ENCODE data around the gene TFEB. TPM values are rescaled to one million over a fixed set of nuclear protein-coding genes. Genes with fewer than 3 reads are reported as not detected.

The TFEB gene
- total RNA-seq, 3 donors from 2014 or later: 15.7 to 20.6 (median 18.4) TPM

DNA sequence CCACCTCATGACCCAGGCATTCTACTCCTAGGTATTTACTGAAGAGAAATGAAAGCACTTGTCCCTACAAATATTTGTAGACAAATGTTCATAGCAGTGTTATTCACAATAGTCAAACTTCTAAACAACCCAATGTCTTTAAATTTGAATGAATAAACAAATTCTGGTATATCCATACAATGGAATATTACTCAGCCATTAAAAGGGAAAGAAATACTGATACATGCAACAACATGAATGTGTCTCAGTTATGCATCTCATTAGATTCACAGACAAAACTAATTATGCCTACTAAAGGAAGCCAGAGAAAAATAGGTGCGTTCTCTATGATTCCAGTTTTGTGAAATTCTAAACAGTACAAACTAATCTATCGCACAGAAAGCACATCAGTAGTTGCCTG, 66.4 kb downstream of the TFEB start:
- Histone ChIP-seq H3K27me3 (no peaks in the 10 kb centered on the region), H3K36me3 (no peaks in the 10 kb centered on the region), H3K9me3 (peaks cover 0 to 3% of the 10 kb centered on the region in 2 donors), H3K4me3 (no peak overlapping the region), H3K27ac (no peak overlapping the region), H3K4me1 (no peaks in the 10 kb centered on the region)
- intact Hi-C loops (cut with DNase I; ENCODE audit: low total_unique reads): no loop called here
- TF ChIP-seq POLR2A (IDR thresholded peaks at IDR 0.05) (no peak), POLR2AphosphoS5 (IDR thresholded peaks at IDR 0.05) (no peak)
- TF ChIP-seq, protein P1, sequence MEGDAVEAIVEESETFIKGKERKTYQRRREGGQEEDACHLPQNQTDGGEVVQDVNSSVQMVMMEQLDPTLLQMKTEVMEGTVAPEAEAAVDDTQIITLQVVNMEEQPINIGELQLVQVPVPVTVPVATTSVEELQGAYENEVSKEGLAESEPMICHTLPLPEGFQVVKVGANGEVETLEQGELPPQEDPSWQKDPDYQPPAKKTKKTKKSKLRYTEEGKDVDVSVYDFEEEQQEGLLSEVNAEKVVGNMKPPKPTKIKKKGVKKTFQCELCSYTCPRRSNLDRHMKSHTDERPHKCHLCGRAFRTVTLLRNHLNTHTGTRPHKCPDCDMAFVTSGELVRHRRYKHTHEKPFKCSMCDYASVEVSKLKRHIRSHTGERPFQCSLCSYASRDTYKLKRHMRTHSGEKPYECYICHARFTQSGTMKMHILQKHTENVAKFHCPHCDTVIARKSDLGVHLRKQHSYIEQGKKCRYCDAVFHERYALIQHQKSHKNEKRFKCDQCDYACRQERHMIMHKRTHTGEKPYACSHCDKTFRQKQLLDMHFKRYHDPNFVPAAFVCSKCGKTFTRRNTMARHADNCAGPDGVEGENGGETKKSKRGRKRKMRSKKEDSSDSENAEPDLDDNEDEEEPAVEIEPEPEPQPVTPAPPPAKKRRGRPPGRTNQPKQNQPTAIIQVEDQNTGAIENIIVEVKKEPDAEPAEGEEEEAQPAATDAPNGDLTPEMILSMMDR (IDR thresholded peaks at IDR 0.05): no peak
- DNase-seq (ENCODE audit: low spot score in 2 of 2): no peak

DNA sequence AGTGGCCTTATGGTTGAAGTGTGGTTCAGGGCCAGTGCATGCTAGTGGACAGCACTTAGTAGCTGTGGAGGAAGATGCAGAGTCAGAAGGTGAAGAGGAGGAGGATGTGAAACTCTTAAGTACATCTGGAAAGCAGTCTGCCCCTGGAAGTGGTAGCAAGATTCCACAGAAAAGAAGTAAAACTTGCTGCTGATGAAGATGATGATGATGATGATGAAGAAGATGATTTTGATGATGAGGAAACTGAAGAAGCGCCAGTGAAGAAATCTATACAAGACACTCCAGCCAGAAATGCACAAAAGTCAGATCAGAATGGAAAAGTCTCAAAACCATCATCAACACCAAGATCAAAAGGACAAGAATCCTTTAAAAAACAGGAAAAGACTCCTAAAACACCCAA, 68.2 kb downstream of the TFEB start:
- Histone ChIP-seq H3K27ac (no peak overlapping the region), H3K4me1 (no peaks in the 10 kb centered on the region), H3K9me3 (peaks cover 0 to 3% of the 10 kb centered on the region in 2 donors), H3K27me3 (no peaks in the 10 kb centered on the region), H3K4me3 (no peak overlapping the region), H3K36me3 (no peaks in the 10 kb centered on the region)
- intact Hi-C loops (cut with DNase I; ENCODE audit: low total_unique reads): no loop called here
- TF ChIP-seq POLR2AphosphoS5 (IDR thresholded peaks at IDR 0.05) (no peak), POLR2A (IDR thresholded peaks at IDR 0.05) (no peak)
- TF ChIP-seq, protein P1 (IDR thresholded peaks at IDR 0.05): no peak
- no peak for DNase-seq (ENCODE audit: low spot score in 2 of 2)

DNA sequence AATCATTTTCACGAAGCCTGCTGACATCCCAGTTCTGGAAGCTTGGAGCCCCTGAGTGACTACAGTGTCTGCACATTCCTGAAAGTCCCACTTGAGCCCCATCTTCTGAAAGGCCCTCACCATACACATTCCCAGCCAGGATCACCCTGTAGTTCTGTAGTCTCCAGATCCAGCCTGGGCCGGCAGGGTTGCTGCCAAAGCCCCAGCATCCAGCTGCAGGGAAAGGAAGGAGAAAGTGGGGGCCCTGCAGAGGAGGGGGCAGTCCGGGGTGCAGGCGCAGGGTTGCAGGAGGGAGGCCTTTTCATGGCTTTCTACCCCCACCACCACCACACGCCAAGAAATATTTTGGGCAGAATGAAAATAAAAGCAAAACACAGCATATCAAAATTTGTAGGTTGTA, 71.1 kb downstream of the TFEB start:
- Histone ChIP-seq H3K36me3 (no peaks in the 10 kb centered on the region), H3K27me3 (peaks cover 0 to 3% of the 10 kb centered on the region in 2 donors), H3K27ac (no peak overlapping the region), H3K4me3 (no peak overlapping the region), H3K9me3 (peaks cover 0 to 3% of the 10 kb centered on the region in 2 donors), H3K4me1 (no peaks in the 10 kb centered on the region)
- DNase-seq (ENCODE audit: low spot score in 2 of 2): no peak
- intact Hi-C loops (cut with DNase I; ENCODE audit: low total_unique reads): no loop called here
- TF ChIP-seq POLR2AphosphoS5 (IDR thresholded peaks at IDR 0.05): no peak
- TF ChIP-seq, protein P1 (IDR thresholded peaks at IDR 0.05): no peak
- no peak for TF ChIP-seq POLR2A (IDR thresholded peaks at IDR 0.05)

DNA sequence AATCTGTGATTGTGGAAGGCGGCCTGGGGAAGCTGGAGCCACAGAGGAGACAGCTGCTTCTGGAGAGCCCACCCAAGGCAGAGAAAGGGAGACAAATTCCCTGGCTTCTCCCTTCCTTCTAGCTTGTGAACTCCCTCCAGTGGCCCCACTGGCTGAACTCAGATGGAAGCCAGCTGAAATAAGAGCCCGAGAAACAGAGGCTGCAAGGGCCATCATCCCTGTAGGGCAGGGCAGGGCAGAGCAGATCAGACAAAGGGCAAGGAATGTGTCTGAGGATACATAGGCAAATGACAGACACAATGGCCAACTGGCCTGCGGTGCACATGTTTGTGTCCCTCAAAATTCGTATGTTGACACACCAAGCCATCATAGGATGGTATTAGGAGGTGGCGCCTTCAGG, 71.8 kb downstream of the TFEB start:
- TF ChIP-seq, protein P1 (IDR thresholded peaks at IDR 0.05): no peak
- TF ChIP-seq POLR2A (IDR thresholded peaks at IDR 0.05): no peak
- TF ChIP-seq POLR2AphosphoS5 (IDR thresholded peaks at IDR 0.05): no peak
- intact Hi-C loops (cut with DNase I; ENCODE audit: low total_unique reads): no loop called here
- Histone ChIP-seq H3K9me3 (no peaks in the 10 kb centered on the region), H3K4me1 (no peaks in the 10 kb centered on the region), H3K27ac (no peak overlapping the region), H3K36me3 (no peaks in the 10 kb centered on the region), H3K27me3 (peaks cover 0 to 3% of the 10 kb centered on the region in 2 donors), H3K4me3 (no peak overlapping the region)
- DNase-seq (ENCODE audit: low spot score in 2 of 2): no peak

DNA sequence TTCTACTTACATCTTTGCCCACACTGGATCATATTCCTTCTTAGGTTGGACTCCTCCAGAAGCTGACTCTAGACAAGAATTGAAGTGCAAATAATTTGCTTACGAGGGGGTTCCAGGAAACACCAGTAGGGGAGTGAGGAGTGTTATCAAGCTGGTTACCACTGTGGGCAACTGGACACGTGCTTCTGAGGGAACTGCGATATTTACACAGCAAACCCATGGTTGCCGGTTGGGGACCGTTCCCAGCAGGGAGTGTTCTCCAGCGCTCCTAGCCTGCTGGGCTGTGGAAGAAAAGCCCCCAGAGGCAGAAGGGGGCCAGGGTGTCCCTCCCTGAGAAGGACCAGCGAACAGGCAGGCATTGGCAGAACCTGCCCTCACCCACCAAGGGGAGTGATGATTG, 75.5 kb downstream of the TFEB start:
- H3K36me3 ChIP-seq: no peaks in the 10 kb centered on the region
- no peaks in the 10 kb centered on the region for H3K9me3 ChIP-seq
- H3K4me3 ChIP-seq: no peak overlapping the region
- TF ChIP-seq POLR2AphosphoS5 (IDR thresholded peaks at IDR 0.05) (no peak), POLR2A (IDR thresholded peaks at IDR 0.05) (no peak)
- no peaks in the 10 kb centered on the region for H3K4me1 ChIP-seq
- H3K27me3 ChIP-seq: peaks cover 0 to 3% of the 10 kb centered on the region in 2 donors
- intact Hi-C loops (cut with DNase I; ENCODE audit: low total_unique reads): no loop called here
- no peak for DNase-seq (ENCODE audit: low spot score in 2 of 2)
- no peak overlapping the region for H3K27ac ChIP-seq

DNA sequence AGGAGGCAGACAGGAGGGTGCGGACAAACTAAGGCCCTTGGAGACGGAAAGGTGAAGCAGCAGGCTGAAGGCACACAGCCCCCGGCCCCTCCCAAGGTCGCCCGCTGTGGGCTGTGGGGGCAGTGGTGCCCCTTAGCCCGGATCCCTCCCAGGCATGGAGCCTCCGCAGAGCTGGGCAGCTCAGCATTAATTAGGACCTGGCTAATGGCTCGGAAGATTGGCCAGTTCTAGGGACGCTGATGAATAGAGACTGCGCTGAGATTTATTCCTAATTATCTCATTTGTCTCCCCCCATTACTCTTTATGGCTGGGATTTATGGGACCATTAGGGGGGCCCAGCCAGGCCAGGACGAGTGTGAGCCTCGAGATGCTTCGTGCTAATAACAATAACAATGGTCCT, 76.8 kb downstream of the TFEB start:
- H3K27ac ChIP-seq: no peak overlapping the region
- H3K36me3 ChIP-seq: no peaks in the 10 kb centered on the region
- no peaks in the 10 kb centered on the region for H3K4me1 ChIP-seq
- peaks cover 0 to 3% of the 10 kb centered on the region in 2 donors for H3K27me3 ChIP-seq
- TF ChIP-seq, protein P1 (IDR thresholded peaks at IDR 0.05): no peak
- no peak for TF ChIP-seq POLR2A (IDR thresholded peaks at IDR 0.05)
- no peak for TF ChIP-seq POLR2AphosphoS5 (IDR thresholded peaks at IDR 0.05)
- H3K4me3 ChIP-seq: no peak overlapping the region
- no peaks in the 10 kb centered on the region for H3K9me3 ChIP-seq
- no peak for DNase-seq (ENCODE audit: low spot score in 2 of 2)
- intact Hi-C loops (cut with DNase I; ENCODE audit: low total_unique reads): no loop called here
